Peyer's patch (tissue), 4 donors: ENCODE measurements around the gene LPAR1.

Experiments
- CTCF ChIP-seq, 6 experiments: fragments of 450-650 bp in 4 of 6; fragments of 200-600 bp in 2 of 6; sonication (generic) in 1 of 6; IDR thresholded peaks; one replicate each; pipeline ENCODE4 v1.5.1; 2017 to 2019; ENCODE audit warnings: antibody characterized with exemption in 6 of 6, mild to moderate bottlenecking in 3 of 6, moderate library complexity in 1 of 6
- POLR2A ChIP-seq, 2 donors: fragments of 450-650 bp; IDR thresholded peaks; one replicate each; pipeline ENCODE4 v1.5.1; 2017; ENCODE audit warnings: antibody characterized with exemption in 2 of 2, mild to moderate bottlenecking in 2 of 2, moderate library complexity in 2 of 2

GRCh38 chr9:110830495-110830894 lies 207.8 kb downstream of the LPAR1 start:
- TF ChIP-seq CTCF (IDR thresholded peaks at IDR 0.05) (no peak), POLR2A (IDR thresholded peaks at IDR 0.05) (no peak)
